Body of pancreas (tissue), 4 donors: ENCODE results near the gene SLC35D1. TPM values are rescaled to one million over a fixed set of nuclear protein-coding genes. Genes with fewer than 3 reads are reported as not detected.

Experiments
- ATAC-seq: fragments of 150-250 bp; one replicate; pipeline ENCODE4 v1.9.1; 2016
- DNase-seq, 4 donors: peaks; one replicate each; pipeline ENCODE4 v3.0.0-alpha.2; 2019
- H3K27ac ChIP-seq, 4 donors: fragments of 200-600 bp; sonication (generic); 1 replicate in 3 of 4; 2 replicates in 1 of 4; pipeline versions ENCODE4 v1.5.1 to v1.6.1; 2016 to 2019; ENCODE audit warnings: mild to moderate bottlenecking in 1 of 4, mixed read lengths in 1 of 4, moderate library complexity in 1 of 4
- H3K27me3 ChIP-seq, 2 donors: fragments of 200-600 bp; sonication (generic); one replicate each; pipeline ENCODE4 v1.6.0; 2016; ENCODE audit warnings: mild to moderate bottlenecking in 1 of 2
- H3K36me3 ChIP-seq, 2 donors: fragments of 200-600 bp; sonication (generic); replicated peaks in 1 of 2; 2 replicates each; pipeline ENCODE4 v1.5.1; 2016; ENCODE audit warnings: low read depth in 2 of 2; ENCODE audit not compliant: insufficient read depth in 1 of 2
- H3K4me1 ChIP-seq: fragments of 200-600 bp; sonication (generic); one replicate; pipeline ENCODE4 v1.6.0; 2016
- H3K4me3 ChIP-seq, 2 donors: fragments of 200-600 bp; sonication (generic); 1 replicate in 1 of 2; 2 replicates in 1 of 2; pipeline ENCODE4 v1.5.1; 2016 to 2019
- H3K9me3 ChIP-seq, 3 donors: fragments of 200-600 bp; sonication (generic); 1 replicate in 2 of 3; 2 replicates in 1 of 3; pipeline ENCODE4 v1.5.1; 2016
- CTCF ChIP-seq, 7 experiments: fragments of 450-650 bp in 4 of 7; fragments of 200-600 bp in 3 of 7; sonication (generic) in 3 of 7; IDR thresholded peaks; one replicate each; pipeline ENCODE4 v1.5.1; 2016 to 2019; ENCODE audit warnings: antibody characterized with exemption in 7 of 7
- POLR2A ChIP-seq, 3 donors: fragments of 450-650 bp; IDR thresholded peaks; one replicate each; pipeline ENCODE4 v1.6.1; 2016; ENCODE audit warnings: antibody characterized with exemption in 3 of 3, mild to moderate bottlenecking in 2 of 3
- WGBS, 2 donors: methylation state at CpG; one replicate each; pipeline ENCODE4 v1.1.5; 2017; 5-methylcytosine and 5-hydroxymethylcytosine counted together
- intact Hi-C: fragments of 100-400 bp; cut with DNase I; formaldehyde crosslinking; loops from one replicate; pipeline ENCODE4 v1.15.1; 2023
- total RNA-seq, 2 donors: library from RNA; depleted of rRNA; stranded (reverse); fragments of >200 nt; gene quantifications; one replicate each; pipeline ENCODE4 v1.1.0, GENCODE V29; 2016

The SLC35D1 gene
- total RNA-seq, 2 donors from 2014 or later: 5.6 to 9.9 TPM

DNA sequence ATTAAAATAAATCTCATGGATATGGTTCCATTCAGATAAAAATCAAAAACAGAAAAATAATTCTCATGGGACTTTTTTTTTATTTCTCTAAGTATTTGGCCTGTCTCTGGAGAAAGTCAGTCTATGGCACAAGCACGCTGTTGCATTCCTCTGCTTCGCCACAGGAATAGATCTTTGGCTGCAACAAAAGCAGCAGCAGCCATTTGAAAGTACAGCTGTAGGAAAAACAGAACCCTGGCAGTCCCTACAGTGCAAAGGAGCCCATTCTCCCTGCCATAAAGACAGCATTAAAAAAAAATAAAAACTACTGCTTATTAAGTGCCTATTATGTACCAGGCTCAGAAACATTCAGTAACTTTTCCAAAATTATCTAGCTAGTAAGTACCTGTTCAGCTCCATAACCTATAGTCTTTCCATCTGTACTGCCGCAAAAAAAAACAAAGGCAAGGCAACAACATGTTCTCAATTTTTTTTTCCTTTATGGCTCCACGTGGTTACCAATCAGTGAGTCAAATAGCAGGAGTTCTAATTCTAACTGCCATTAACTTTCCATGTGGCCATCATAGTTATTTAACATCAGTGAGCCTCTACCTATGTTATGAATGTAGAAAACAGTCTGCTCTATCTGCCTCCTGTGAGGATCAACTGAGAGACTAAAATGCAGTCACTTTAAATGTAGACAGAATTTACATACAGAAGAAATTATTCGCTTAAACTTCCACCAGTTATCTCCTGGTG lies 22.7 kb downstream of the SLC35D1 start:
- no peaks in the 10 kb centered on the region for H3K36me3 ChIP-seq
- TF ChIP-seq POLR2A (IDR thresholded peaks at IDR 0.05) (no peak), CTCF (IDR thresholded peaks at IDR 0.05) (no peak)
- ATAC-seq: no peak
- peak in 1 of 4 donors; percentile 15 for DNase-seq
- no peaks in the 10 kb centered on the region for H3K9me3 ChIP-seq
- H3K4me1 ChIP-seq: no peaks in the 10 kb centered on the region
- no peak overlapping the region for H3K4me3 ChIP-seq
- H3K27ac ChIP-seq: no peak overlapping the region
- intact Hi-C loops: no loop called here
- no peaks in the 10 kb centered on the region for H3K27me3 ChIP-seq
- WGBS, 2 donors: 84% methylated on average over 5 of the region's 5 CpGs

GRCh38 chr1:67029472-67029871 lies 24.5 kb downstream of the SLC35D1 start:
- no peak for ATAC-seq
- Histone ChIP-seq H3K4me3 (no peak overlapping the region), H3K36me3 (no peaks in the 10 kb centered on the region), H3K27ac (no peak overlapping the region), H3K4me1 (no peaks in the 10 kb centered on the region), H3K9me3 (no peaks in the 10 kb centered on the region), H3K27me3 (no peaks in the 10 kb centered on the region)
- intact Hi-C loops: no loop called here
- no peak for TF ChIP-seq CTCF (IDR thresholded peaks at IDR 0.05)
- no peak for TF ChIP-seq POLR2A (IDR thresholded peaks at IDR 0.05)
- WGBS, 2 donors: 89 to 100% methylated on average over 1 of the region's 1 CpG
- DNase-seq: no peak

DNA sequence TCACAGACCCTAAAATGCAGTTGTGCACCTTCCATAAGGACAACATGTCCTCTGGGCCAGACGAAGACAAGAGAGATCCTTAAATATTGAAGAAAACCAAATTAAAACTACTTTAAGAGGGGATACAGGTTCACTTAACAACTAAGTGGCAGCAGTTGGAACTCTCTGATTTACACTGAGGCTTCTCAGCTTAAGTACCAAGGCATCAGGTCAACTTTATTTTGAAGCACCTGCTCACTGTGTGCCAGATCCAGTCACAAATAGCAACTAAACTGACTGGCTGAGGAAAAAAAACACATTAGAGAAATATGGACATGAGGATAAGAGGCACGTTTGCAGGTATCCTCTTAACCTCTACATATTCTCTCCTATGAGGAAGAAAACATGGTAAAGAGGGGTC lies 33.2 kb downstream of the SLC35D1 start:
- Histone ChIP-seq H3K4me1 (peaks cover 38% of the 10 kb centered on the region), H3K36me3 (no peaks in the 10 kb centered on the region), H3K27ac (peak overlapping the region in 2 of 4 donors; percentile 0 to 61), H3K4me3 (no peak overlapping the region), H3K27me3 (no peaks in the 10 kb centered on the region), H3K9me3 (no peaks in the 10 kb centered on the region)
- no peak for TF ChIP-seq CTCF (IDR thresholded peaks at IDR 0.05)
- TF ChIP-seq POLR2A (IDR thresholded peaks at IDR 0.05): no peak
- 27 to 44% methylated on average over 2 of the region's 2 CpGs for WGBS, 2 donors
- ATAC-seq (no peak), DNase-seq (no peak)
- intact Hi-C loops: no loop called here

GRCh38 chr1:67020304-67020703 lies 33.6 kb downstream of the SLC35D1 start:
- ATAC-seq: peak; percentile 59

More at GRCh38 chr1:67020304-67020703, 33.6 kb downstream of the SLC35D1 start:
- Histone ChIP-seq H3K27ac (peak overlapping the region in 3 of 4 donors; percentile 15 to 61 (median 53)), H3K4me3 (no peak overlapping the region), H3K36me3 (no peaks in the 10 kb centered on the region), H3K4me1 (peaks cover 38% of the 10 kb centered on the region), H3K9me3 (no peaks in the 10 kb centered on the region), H3K27me3 (no peaks in the 10 kb centered on the region)
- 11 to 18% methylated on average over 2 of the region's 2 CpGs for WGBS, 2 donors
- no peak for TF ChIP-seq POLR2A (IDR thresholded peaks at IDR 0.05)
- no peak for TF ChIP-seq CTCF (IDR thresholded peaks at IDR 0.05)
- intact Hi-C loops: no loop called here
- DNase-seq: no peak
